ENCODE measurements around the gene PAAF1.

DNA sequence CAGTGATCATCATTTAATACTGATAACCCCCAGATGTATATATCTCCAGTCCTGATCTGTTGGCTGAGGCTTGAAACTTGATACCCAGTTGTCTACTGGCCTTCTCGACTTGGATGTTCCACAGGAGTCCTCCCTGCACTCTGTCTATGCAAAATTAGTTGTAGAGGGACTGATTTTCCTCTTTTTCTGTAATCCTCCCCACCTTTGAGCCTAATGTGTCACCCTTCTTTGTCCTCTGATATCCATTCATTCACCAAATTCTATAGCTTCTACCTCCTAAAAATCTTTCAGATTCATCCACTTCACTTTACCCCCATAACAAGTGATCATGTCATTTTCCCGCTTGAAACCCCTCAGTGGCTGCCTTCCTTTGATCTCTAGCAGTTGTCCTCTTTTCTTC lies 16.6 kb upstream of the PAAF1 start:
- TF ChIP-seq, protein P1, sequence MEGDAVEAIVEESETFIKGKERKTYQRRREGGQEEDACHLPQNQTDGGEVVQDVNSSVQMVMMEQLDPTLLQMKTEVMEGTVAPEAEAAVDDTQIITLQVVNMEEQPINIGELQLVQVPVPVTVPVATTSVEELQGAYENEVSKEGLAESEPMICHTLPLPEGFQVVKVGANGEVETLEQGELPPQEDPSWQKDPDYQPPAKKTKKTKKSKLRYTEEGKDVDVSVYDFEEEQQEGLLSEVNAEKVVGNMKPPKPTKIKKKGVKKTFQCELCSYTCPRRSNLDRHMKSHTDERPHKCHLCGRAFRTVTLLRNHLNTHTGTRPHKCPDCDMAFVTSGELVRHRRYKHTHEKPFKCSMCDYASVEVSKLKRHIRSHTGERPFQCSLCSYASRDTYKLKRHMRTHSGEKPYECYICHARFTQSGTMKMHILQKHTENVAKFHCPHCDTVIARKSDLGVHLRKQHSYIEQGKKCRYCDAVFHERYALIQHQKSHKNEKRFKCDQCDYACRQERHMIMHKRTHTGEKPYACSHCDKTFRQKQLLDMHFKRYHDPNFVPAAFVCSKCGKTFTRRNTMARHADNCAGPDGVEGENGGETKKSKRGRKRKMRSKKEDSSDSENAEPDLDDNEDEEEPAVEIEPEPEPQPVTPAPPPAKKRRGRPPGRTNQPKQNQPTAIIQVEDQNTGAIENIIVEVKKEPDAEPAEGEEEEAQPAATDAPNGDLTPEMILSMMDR (IDR thresholded peaks at IDR 0.05; ENCODE audit: low read length): no peak
- TF ChIP-seq EZH2 (IDR thresholded peaks at IDR 0.05; ENCODE audit: borderline replicate concordance, low read length): no peak

All from OCI-LY1 (cell line).